D721Med (cell line): ENCODE results near the gene RASSF8.

Experiments
- DNase-seq: peaks from one replicate; pipeline ENCODE4 v3.0.0; 2011; ENCODE audit warnings: low spot score; ENCODE audit not compliant: insufficient read length
- FAIRE-seq: peaks from 2 replicates; lab custom pipeline; 2011; peaks lifted over from hg19 to GRCh38; lab: Jason Lieb, UNC
- CTCF ChIP-seq: IDR thresholded peaks from 2 replicates; pipeline ENCODE4 v1.5.1; 2012; ENCODE audit warnings: mild to moderate bottlenecking, control low read depth; ENCODE audit not compliant: insufficient read depth; ENCODE audit errors: missing control alignments

RASSF8 gene

GRCh38 chr12:26042645-26043044, 84.2 kb downstream of the RASSF8 start:
- FAIRE-seq (no peak), DNase-seq (no peak)
- no peak for TF ChIP-seq CTCF

DNA sequence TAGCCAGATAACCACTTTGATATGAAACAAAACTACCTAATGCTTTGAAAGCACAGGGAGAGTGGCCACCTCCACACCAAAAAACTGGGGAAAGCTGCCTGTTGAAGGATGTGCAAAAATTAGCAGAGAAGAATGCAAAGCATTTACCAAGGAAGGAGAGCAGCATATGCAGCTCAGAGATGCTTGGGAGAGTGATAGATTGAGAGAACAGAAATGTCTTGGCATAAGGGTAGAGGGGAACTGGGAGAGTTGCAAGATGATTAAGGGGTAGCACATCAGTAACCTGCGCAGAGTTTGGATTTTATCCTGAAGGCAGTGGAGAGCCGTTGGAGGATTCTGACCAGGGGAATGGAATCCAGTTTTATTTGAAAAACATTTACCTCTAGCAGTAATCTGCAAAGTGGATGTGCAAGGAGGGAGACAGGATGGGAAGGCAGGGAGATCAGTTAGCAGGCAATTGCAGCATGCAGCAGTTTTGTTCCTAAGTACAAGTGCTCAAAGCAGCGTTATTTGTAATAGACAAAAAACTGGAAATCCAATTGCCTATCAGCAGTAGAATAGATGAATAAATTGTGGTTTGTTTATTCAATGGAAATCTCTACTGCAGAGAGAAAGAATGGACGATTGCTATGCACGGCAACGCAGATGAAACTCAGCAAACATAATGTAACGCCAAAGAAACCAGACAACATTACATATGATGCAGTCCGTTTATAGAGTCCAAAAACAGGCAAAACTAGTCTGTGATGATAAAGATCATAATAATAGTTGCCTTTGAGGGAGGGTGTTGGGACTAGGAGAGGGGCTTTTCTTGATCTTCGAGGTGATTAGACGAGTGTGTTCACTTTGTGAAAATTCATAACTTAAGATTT, 84.9 kb downstream of the RASSF8 start:
- DNase-seq (no peak), FAIRE-seq (no peak)
- no peak for TF ChIP-seq CTCF

DNA sequence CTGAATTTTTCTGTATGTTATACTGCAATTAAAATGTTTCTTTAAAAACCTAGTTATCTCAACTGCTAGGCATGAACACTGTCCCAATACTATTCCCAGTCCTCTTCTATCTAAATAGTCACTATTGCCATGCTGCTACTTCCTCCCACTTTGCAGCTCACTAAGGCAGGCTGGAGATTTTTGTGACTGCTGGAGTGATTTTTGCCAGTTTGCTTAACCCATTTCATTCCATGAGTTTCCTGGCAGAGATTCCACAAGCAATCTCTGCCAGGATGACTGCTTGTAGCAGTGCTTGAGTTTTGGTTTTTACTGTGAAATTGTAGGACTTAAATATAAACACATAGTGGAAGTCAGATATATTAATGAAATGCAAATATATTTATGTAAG, 85.5 kb downstream of the RASSF8 start:
- no peak for TF ChIP-seq CTCF
- DNase-seq (no peak), FAIRE-seq (no peak)

GRCh38 chr12:26044592-26044991, 86.1 kb downstream of the RASSF8 start:
- FAIRE-seq (no peak), DNase-seq (no peak)
- peak; percentile 7 for TF ChIP-seq CTCF

DNA sequence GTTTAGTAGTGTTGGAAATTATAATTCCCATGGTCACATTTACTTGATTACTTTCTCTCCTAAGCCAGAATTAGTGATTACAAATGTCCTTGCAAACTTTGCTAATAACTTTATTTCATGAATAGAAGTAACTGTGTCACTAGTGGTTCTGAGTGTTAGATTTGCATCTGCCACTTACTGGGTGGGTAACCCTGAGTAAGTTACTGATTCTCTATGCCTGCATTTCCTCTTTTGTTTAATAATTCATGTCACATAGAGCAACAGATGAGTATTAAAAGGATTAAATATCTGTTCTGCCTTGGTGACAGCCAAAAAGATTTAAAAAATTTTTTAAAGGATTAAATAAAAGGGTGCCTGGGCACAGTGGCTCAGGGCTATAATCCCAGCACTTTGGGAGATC, 87.7 kb downstream of the RASSF8 start:
- no peak for DNase-seq
- TF ChIP-seq CTCF = no peak
- peak; percentile 60 for FAIRE-seq

DNA sequence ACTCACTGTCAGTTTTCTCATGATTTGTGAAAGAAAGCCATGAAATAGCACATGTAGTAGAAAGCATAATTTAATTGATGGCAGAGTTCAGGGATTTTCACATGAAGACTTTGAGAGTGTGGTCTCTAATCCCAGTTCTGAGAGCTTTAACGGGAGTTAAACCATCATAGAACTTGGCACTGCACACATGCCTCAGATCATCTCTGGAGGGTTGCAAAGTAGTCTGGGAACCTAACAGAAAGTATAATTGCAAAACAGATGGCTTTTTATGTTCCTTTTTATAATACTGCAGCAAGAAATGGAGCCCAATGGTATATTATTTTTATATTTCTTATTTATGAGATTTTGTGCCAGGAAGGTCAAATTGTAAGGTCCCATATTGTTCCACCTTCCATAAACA, 88.4 kb downstream of the RASSF8 start:
- FAIRE-seq (peak; percentile 25), DNase-seq (no peak)
- no peak for TF ChIP-seq CTCF
